HG03558 (cell line): ENCODE measurements around the gene NEDD4.
"Not testable (repeated sequence)": the region's sequence is repeated elsewhere in the genome, so short reads cannot be mapped to it uniquely, and the experiment has no call there.

Experiments used
- ATAC-seq: cut with Tn5 transposase; IDR thresholded peaks from one replicate; pipeline ENCODE4 v1.9.1; 2021; ENCODE audit warnings: moderate number of reproducible peaks; ENCODE audit not compliant: unreplicated experiment; ENCODE audit errors: extremely low read depth

NEDD4 gene

DNA sequence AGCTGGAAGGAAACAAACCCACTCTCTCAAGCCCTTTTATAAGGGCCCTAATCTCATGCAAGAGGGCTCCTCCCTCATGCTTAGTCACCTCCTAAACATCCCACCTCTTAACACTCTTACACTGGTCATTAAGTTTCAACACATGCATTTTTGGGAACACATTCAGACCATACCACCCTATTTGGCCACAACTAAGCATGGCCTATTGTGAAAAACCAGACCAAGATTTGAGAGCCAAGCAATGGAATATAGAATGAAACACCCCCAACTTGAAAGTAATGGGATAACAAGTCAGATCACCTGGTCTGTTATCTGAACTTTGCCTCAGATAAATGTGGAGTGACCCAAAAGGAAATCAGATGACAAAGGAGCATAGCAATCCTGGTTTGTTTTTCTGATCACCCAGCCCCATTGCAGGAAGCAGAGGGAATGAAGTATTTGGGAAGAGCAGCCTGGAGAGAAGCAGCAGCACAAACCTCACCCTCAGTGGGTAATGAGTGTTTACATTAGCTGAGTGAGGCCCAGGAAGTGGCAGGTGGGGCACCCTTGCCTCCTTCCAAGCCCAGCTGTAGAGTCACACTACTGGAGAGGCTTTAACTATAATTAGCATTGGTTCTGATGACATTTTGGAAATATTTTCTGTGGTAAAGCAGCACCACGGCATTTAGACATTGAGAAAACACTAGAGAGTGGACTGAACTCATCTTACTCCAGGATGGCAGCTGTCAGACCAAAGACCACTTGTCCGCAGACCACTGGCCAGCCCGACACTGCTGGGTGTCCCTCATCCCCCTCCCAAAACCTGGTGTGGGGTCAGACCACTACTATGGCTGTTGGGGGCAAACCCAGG is 201.6 kb downstream of the NEDD4 start:
- no peak for ATAC-seq

DNA sequence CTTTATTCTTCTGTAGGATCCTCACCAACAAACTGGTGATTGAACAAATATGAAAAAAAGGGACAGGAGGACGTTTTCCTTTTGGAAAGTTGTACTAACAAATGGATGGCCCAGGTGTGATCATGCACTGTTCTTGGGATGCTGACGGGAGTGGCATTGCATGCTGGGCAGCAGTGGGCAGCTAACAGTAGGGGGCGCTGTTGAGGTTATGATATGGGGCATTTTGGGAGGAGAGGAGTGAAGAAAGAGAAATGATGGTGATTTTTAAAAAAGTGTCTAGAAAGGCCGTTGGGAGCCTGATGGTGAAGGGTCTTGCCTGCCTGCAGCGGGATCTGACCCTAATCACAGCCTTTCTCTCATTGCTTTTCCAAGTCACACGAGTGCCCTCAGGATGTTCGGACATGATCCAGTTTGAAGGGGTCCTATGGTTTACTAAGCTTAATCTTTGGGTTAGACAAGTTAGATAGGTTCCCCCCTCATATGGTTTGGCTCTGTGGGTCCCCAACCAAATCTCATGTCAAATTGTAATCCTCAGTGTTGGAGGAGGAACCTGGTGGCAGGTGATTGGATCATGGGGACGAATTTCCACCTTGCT is 204.2 kb downstream of the NEDD4 start:
- ATAC-seq: no peak

DNA sequence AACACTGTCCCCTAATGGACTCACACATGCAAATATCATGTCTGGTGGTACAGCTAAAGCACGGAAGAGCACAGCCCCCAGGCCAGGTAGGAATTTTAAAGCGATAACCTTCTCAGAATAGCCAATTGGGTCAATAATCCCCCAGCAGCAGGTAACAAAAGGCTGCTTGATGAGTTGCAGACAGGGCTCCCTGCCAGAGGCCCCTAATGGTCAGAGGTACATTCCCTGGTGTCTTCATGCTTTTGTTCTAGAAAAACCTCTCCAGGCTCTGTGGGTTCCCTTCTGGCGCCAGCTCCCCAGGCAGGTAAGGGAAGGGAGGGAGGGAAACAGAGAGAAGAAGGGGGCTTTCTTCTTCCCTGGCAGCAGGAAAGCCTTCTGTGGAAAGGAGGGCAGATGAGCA is 207.1 kb downstream of the NEDD4 start:
- ATAC-seq: no peak

DNA sequence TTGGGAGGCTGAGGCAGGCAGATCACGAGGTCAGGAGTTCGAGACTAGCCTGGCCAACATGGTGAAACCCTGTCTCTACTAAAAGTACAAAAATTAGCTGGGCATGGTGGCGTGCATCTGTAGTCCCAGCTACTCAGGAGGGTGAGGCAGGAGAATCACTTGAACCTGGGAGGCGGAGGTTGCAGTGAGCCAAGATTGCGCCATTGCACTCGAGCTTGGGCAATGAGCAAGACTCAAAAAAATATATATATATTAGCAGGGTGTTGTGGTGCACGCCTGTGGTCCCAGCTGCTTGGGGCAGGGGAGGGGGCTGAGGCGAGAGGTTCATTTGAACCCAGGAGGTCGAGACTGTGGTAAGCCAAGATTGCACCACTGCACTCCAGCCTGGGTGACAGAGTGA is 207.8 kb downstream of the NEDD4 start:
- not testable (repeated sequence) for ATAC-seq

DNA sequence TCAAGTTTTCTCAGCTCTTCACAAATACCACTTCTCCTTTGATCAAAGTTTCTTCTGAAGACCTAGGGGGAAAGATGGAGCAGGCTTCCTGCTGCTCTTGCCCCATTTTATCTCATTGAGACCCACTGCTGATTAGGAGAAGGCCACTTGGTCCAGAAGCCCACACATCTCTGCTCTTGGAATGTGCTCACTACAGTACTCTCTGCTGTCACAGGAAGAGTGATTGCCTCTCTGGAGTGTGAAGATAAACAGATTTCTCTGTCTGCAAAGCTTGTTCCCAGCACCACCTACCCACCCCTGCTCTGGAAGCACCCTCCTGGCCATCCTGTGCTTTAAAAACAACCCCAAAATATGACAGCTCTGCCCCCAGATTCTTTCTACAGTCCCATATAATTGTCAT is 209.1 kb downstream of the NEDD4 start:
- no peak for ATAC-seq

DNA sequence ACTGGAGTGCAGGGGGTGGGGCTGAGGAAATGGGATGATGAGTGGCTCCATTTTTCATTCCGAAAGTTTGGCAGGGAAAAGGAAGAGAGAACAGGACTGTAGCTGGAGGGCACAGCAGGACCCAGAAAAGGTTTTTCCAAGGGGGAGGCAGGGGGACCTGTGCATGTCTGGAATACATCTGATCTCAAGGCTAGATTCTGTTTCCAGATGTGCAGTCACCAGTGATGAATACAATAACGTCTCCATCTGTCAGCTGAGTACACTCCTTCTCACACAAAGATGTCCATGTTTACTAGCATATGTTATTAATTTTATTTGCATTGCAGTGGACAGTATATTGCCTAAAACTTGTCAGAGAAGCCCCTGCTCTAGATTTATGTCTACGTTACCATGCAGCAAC is 210.5 kb downstream of the NEDD4 start:
- ATAC-seq: no peak

DNA sequence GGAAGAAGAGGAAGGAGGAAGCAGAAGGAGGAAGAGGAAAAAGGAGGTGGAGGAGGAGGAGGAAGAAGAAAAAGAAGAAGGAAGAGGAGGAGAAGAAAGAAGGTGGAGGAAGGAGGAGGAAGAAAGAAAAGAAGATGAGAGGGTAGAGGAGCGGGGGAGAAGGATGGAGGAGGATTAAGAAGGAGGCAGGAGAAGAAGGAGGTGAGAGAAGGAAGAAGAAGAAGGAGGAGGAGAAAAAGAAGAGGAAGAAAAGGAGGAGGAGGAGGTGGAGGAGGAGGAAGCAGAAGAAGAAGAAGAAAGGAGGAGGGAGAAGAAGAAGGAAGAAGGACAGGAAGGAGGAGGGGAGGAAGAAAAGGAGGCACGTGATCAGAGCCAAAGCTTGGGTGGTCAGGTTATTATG is 213.1 kb downstream of the NEDD4 start:
- no peak for ATAC-seq

DNA sequence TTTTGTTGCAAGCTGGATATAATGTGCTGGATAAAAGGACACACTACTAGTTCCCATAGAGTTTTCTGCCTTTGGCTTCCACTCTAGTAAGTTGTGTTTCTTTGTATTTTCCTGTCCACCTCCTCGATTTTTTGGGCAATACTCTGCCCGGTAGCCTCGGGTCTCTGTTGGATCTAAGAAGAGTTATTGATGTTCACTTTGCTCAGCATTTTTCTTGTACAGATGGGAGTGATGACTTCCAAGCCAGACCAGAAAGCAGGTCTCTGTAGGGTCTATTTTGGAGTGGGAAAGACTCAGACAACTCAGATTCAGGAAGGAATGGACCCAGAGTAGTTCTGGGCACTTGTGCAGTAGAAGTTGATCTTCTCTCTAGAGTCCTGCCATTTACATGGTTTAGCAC is 214.5 kb downstream of the NEDD4 start:
- ATAC-seq: no peak
